GM12865 (cell line): ENCODE results near the gene KDM4B.
A peak's percentile ranks its signal among the peaks of the same experiment; 100 is the strongest.

Source experiments
- DNase-seq: peaks from one replicate; pipeline ENCODE4 v3.0.0; 2010; ENCODE audit warnings: low read depth
- H3K4me3 ChIP-seq: 2 replicates; pipeline ENCODE4 v1.5.1; 2011; ENCODE audit warnings: mild to moderate bottlenecking, low read depth, low read length, control low read depth
- CTCF ChIP-seq: IDR thresholded peaks from 2 replicates; pipeline ENCODE4 v1.5.1; 2011; ENCODE audit warnings: low read length, control low read depth, low read depth, inconsistent platforms; ENCODE audit not compliant: insufficient read depth; ENCODE audit errors: missing control alignments

The KDM4B gene

DNA sequence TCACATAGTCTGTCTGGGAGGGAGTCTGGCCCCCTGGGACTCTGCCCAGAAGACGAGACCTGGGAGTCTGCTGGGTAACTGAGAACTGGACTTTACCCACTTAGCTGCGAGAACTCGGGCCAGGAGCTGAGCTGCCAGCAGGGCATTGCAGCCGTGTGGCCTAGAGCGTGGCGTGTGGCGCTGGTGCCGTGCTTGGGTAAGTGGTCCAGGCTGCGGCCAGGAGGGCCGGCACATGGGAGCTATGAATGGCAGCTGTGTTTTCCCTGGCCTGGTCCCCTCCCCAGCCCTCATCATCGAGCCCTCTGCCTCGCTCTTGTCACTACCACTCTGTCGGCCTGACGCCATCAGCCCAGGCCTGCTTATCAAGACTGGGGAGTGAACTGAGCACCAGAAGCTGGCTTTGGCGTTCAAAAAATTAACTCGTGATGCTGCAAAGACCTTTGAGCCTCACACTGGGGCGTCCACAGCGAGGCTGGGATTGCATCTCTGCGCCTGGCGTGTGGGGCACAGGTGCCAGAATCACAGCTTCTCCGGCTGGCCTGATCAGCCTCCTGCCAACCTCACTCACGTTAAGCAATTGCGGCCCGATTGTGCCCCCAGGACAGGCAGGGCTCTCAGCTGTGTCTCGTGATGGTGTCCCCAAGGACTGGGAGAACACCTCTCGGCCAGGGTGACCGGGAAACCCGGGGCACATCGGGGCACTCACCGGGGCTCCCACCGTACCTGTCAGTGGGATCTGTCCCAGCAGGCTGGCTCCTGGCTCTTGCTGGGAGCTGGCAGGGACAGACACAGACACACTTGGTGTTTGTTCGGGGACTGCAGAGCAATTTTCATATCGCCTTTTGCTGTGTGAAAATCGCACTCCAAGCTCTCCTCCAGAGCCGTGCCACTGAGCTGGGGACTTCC is 85.9 kb downstream of the KDM4B start:
- TF ChIP-seq CTCF = no peak
- DNase-seq = no peak
- H3K4me3 ChIP-seq = no peak overlapping the region

DNA sequence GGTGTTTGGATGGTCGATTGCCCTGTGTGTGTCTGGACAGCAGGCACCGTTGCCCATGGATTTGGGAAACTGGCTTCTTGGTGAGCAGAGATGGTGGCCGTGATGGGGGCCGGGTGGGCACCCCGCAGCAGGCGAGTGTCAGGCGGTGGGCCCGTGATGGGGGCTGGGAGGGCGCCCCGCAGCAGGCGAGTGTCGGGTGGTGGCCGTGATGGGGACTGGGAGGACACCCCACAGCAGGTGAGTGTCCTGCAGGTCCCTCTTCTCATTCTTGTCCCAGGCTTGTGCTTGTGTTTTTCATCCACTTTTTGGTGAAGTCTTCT is 86.5 kb downstream of the KDM4B start:
- H3K4me3 ChIP-seq = no peak overlapping the region
- no peak for DNase-seq
- TF ChIP-seq CTCF = no peak

GRCh38 chr19:5057860-5058259 is 88.9 kb downstream of the KDM4B start:
- peak; percentile 18 for DNase-seq
- TF ChIP-seq CTCF = no peak
- H3K4me3 ChIP-seq = no peak overlapping the region

GRCh38 chr19:5058521-5059212 is 89.8 kb downstream of the KDM4B start:
- no peak for TF ChIP-seq CTCF
- no peak for DNase-seq
- H3K4me3 ChIP-seq = no peak overlapping the region

- no peak for DNase-seq
- no peak for TF ChIP-seq CTCF
These were observed 90.3 kb downstream of the KDM4B start for GRCh38 chr19:5059213-5059574.

GRCh38 chr19:5059793-5060192 is 90.9 kb downstream of the KDM4B start:
- TF ChIP-seq CTCF = no peak
- H3K4me3 ChIP-seq = no peak overlapping the region

More at GRCh38 chr19:5059213-5059574, 90.3 kb downstream of the KDM4B start:
- H3K4me3 ChIP-seq = no peak overlapping the region

More at GRCh38 chr19:5059793-5060192, 90.9 kb downstream of the KDM4B start:
- DNase-seq = no peak
